Stimulated activated memory B cell treated with anti-CD40 and anti-IgM and Interleukin-4, amounts not matched to agents 10 μg/mL and 1 μg/mL and 100 μg/mL, for 72 hours (primary cell): ENCODE measurements around the gene PARP4.
A peak's percentile ranks its signal among the peaks of the same experiment; 100 is the strongest.
"Not testable (repeated sequence)": the region's sequence is repeated elsewhere in the genome, so short reads cannot be mapped to it uniquely, and the experiment has no call there.

ENCODE experiments used
- ATAC-seq: fragments of 150-1000 bp; cut with Tn5 transposase; 2 replicates; pipeline ENCODE4 v1.10.0; 2021
- H3K27ac Mint-ChIP-seq: one replicate; pipeline ENCODE4 v1.8.0; 2022; ENCODE audit warnings: mild to moderate bottlenecking, mixed read lengths
- H3K27me3 Mint-ChIP-seq: one replicate; pipeline ENCODE4 v1.8.0; 2022; ENCODE audit warnings: mixed read lengths
- H3K36me3 Mint-ChIP-seq: one replicate; pipeline ENCODE4 v1.8.0; 2022; ENCODE audit warnings: mixed read lengths
- H3K4me1 Mint-ChIP-seq: one replicate; pipeline ENCODE4 v1.8.0; 2022; ENCODE audit warnings: mixed read lengths
- H3K4me3 Mint-ChIP-seq: one replicate; pipeline ENCODE4 v1.8.0; 2022; ENCODE audit warnings: mild to moderate bottlenecking, moderate library complexity, mixed read lengths
- H3K9me3 Mint-ChIP-seq: one replicate; pipeline ENCODE4 v1.8.0; 2022; ENCODE audit warnings: mixed read lengths

PARP4 gene

DNA sequence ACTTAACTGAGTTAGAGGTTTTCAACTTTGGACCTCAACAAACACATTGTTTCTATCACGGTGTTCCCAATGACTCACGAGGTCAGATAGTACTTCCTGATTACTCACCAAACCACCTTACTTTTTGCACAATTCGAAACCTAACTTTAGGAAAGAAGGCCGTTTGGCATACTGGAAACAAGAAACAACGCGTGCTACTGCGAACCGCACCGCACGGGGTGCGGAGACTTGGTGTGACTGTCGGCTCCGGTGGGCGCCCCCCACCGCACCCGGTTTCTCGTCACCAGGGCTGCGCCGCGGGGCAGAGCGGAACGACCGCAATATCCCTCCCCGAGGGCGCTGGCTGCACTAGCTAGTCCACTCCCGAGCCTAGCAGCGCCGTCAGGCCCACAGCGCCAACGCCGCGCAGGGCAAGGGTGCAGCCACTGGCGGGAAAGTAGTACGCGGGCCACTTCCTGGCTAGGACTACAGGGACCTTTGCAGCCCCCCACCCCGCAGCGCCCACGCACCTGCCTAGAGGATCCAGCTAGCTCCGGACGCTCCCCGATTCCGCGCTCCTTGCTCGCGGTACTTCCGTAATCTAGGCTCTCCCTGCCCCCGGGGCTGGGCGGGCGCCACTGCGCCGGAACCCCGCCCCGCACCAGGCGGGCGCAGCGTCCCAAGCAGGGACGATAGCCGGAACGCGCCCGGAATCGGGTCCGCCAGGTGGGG is at the start of gene PARP4:
PARP4 (minus strand) TSS at position 582 of the 711 bp plus-strand sequence. CDS start 9,002 bp downstream, outside the sequence.
- H3K36me3 Mint-ChIP-seq: peaks cover 7% of the 10 kb centered on the region
- H3K27ac Mint-ChIP-seq: peak within 1 kb of the TSS; percentile 97
- H3K4me1 Mint-ChIP-seq: peaks cover 32% of the 10 kb centered on the region
- peak within 1 kb of the TSS; percentile 81 for H3K4me3 Mint-ChIP-seq
- no peaks in the 10 kb centered on the region for H3K27me3 Mint-ChIP-seq
- peak; percentile 89 for ATAC-seq
- no peaks in the 10 kb centered on the region for H3K9me3 Mint-ChIP-seq

DNA sequence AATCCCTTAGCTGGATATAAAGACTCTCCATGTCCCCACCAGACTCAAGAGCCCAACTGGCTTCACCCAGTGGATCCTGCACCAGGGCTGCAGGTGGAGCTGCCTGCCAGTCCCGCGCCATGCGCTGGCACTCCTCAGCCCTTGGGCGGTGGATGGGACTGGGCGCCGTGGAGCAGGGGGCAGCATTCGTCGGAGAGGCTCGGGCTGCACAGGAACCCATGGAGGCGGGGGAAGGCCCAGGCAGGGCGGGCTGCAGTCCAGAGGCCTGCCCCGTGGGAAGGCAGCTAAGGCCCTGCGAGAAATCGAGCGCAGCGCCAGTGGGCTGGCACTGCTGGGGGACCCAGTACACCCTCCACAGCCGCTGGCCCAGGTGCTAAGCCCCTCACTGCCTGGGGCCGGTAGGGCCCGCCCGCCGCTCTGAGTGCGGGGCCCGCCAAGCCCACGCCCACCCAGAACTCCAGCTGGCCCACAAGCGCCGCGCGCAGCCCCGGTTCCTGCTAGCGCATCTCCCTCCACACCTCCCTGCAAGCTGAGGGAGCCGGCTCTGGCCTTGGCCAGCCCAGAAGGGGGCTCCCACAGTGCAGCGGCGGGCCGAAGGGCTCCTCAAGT is 48.1 kb upstream of the PARP4 start:
- H3K9me3 Mint-ChIP-seq, H3K4me3 Mint-ChIP-seq, H3K27ac Mint-ChIP-seq, H3K36me3 Mint-ChIP-seq, ATAC-seq: not testable (repeated sequence)
- peaks cover 15% of the 10 kb centered on the region for H3K4me1 Mint-ChIP-seq
- peaks cover 42% of the 10 kb centered on the region for H3K27me3 Mint-ChIP-seq

- H3K27me3 Mint-ChIP-seq: peaks cover 46% of the 10 kb centered on the region
- H3K9me3 Mint-ChIP-seq, ATAC-seq, H3K4me3 Mint-ChIP-seq, H3K36me3 Mint-ChIP-seq, H3K27ac Mint-ChIP-seq, H3K4me1 Mint-ChIP-seq: not testable (repeated sequence)
Measured at GRCh38 chr13:24559431-24560218, 47.0 kb upstream of the PARP4 start.

DNA sequence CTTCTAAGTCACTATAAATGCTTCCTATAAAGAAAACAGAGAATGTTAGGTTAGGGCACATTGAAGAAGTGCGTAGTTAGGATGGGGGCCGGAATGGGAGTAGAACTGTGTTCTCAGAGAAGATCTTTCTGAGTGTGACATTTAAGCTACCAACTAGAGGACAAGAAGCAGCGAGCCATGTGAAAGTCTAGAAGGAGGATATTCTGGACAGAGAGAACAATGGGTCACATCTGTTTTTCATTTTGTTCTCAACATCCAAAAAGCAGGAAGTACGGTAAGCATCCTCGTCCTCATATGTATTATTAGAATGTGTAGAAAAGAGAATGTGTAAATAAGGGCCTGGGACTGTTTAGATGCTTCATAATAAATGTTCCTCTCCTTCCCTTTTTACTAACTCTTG is 44.5 kb upstream of the PARP4 start:
- H3K4me3 Mint-ChIP-seq: no peak overlapping the region
- peaks cover 4% of the 10 kb centered on the region for H3K9me3 Mint-ChIP-seq
- peaks cover 6% of the 10 kb centered on the region for H3K4me1 Mint-ChIP-seq
- H3K27ac Mint-ChIP-seq: no peak overlapping the region
- H3K27me3 Mint-ChIP-seq: peaks cover 66% of the 10 kb centered on the region
- H3K36me3 Mint-ChIP-seq: no peaks in the 10 kb centered on the region
- no peak for ATAC-seq

DNA sequence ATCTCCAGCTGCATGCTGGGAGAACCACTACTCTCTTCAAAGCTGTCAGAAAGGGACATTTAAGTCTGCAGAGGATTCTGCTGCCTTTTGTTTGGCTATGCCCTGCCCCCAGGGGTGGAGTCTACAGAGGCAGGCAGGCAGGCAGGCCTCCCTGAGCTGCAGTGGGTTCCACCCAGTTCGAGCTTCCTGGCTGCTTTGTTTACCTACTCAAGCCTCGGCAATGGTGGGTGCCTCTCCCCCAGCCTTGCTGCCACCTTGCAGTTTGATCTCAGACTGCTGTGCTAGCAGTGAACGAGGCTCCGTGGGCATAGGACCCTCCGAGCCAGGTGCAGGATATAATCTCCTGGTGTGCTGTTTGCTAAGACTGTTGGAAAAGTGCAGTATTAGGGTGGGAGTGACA is 41.3 kb upstream of the PARP4 start:
- H3K36me3 Mint-ChIP-seq, H3K27ac Mint-ChIP-seq: not testable (repeated sequence)
- H3K27me3 Mint-ChIP-seq: peaks cover 63% of the 10 kb centered on the region

DNA sequence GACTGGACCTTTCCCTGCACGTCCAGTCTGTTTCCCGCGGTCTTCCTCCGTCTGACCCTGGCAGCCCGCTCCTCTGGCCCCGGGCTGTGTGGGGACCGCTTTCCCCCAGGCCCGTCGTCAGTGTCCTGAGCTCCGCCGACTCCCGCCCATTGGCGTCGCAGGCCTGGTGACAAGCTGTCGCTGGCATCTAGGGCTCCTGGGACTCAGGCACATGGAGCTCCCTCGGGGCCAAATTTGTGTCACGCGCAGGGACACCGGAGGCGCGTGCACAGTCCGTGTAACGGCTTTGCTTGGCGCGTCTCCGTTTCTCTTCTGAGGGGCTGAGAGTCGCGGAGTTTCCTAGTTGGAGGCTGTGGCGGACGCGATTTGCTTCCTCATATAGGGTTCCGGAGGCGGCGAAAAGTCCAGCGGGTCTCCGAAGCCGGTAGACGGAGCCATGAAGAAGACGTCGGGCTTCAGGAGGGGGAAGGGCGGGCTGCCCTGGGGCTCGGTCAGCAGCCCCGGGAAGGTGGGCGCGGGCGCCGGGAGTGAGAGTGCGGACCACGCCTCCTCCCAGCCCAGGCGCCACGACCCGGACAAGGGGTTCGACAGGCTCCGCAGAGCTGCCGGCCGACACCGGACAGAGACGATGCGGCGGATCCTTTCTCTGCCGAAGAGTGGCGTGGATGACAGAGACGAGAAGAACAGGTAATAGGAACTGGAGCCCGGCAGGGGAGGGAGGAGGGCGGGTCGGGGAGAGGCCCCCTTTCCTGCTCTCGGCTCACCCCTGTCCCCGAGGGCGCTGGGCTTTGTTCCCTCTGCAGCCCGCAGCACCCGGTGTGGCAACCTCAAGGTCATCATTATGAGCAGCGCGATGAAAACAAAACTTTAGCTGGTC is 29.1 kb upstream of the PARP4 start:
- ATAC-seq: peak; percentile 59
- Mint-ChIP-seq H3K27me3 (peaks cover 64% of the 10 kb centered on the region), H3K4me3 (peak overlapping the region; percentile 79), H3K4me1 (peaks cover 15% of the 10 kb centered on the region)
- not testable (repeated sequence) for H3K9me3 Mint-ChIP-seq, H3K36me3 Mint-ChIP-seq, H3K27ac Mint-ChIP-seq

More for the DNA sequence above, 41.3 kb upstream of the PARP4 start:
- H3K4me1 Mint-ChIP-seq, H3K9me3 Mint-ChIP-seq, ATAC-seq, H3K4me3 Mint-ChIP-seq: not testable (repeated sequence)

DNA sequence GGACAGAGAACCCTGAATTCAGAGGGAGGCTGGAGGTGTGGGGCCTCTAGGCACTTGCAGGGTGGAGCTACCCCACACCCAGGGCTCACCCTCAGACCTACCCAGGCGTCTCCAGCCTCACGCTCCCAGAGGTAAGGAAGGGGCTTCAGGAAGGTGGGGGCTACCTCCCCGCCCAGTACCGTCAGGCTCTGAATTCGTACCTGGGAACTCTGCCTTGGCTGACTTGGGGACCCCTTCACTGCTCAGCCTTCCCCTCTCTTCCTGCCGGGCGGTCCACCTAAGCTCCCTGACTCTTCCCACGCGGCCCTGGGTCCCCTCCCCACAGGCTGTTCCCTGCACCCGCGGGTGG is 28.5 kb upstream of the PARP4 start:
- Mint-ChIP-seq H3K36me3 (peaks cover 5% of the 10 kb centered on the region), H3K27ac (no peak overlapping the region), H3K4me3 (peak overlapping the region; percentile 79), H3K9me3 (no peaks in the 10 kb centered on the region), H3K4me1 (peaks cover 15% of the 10 kb centered on the region), H3K27me3 (peaks cover 59% of the 10 kb centered on the region)
- no peak for ATAC-seq

GRCh38 chr13:24540236-24541126 is 27.9 kb upstream of the PARP4 start:
- H3K4me1 Mint-ChIP-seq: peaks cover 15% of the 10 kb centered on the region
- ATAC-seq: peak; percentile 22
- no peaks in the 10 kb centered on the region for H3K9me3 Mint-ChIP-seq
- no peak overlapping the region for H3K27ac Mint-ChIP-seq
- H3K36me3 Mint-ChIP-seq: peaks cover 5% of the 10 kb centered on the region
- no peak overlapping the region for H3K4me3 Mint-ChIP-seq
- peaks cover 54% of the 10 kb centered on the region for H3K27me3 Mint-ChIP-seq

GRCh38 chr13:24539500-24540165 is 27.1 kb upstream of the PARP4 start:
- Mint-ChIP-seq H3K9me3 (no peaks in the 10 kb centered on the region), H3K4me3 (no peak overlapping the region), H3K27ac (no peak overlapping the region), H3K27me3 (peaks cover 54% of the 10 kb centered on the region), H3K4me1 (peaks cover 15% of the 10 kb centered on the region), H3K36me3 (peaks cover 5% of the 10 kb centered on the region)
- ATAC-seq: no peak

- no peak for ATAC-seq
- Mint-ChIP-seq H3K4me3 (no peak overlapping the region), H3K27ac (no peak overlapping the region), H3K9me3 (no peaks in the 10 kb centered on the region), H3K4me1 (no peaks in the 10 kb centered on the region), H3K36me3 (no peaks in the 10 kb centered on the region), H3K27me3 (peaks cover 49% of the 10 kb centered on the region)
Measured at GRCh38 chr13:24529478-24529877, 16.9 kb upstream of the PARP4 start.

GRCh38 chr13:24528816-24529398 is 16.3 kb upstream of the PARP4 start:
- Mint-ChIP-seq H3K27ac (no peak overlapping the region), H3K27me3 (peaks cover 49% of the 10 kb centered on the region), H3K4me3 (no peak overlapping the region), H3K9me3 (no peaks in the 10 kb centered on the region), H3K4me1 (no peaks in the 10 kb centered on the region), H3K36me3 (no peaks in the 10 kb centered on the region)
- ATAC-seq: no peak

GRCh38 chr13:24527266-24527775 is 14.7 kb upstream of the PARP4 start:
- Mint-ChIP-seq H3K27me3 (peaks cover 35% of the 10 kb centered on the region), H3K4me3 (no peak overlapping the region), H3K36me3 (no peaks in the 10 kb centered on the region), H3K9me3 (no peaks in the 10 kb centered on the region), H3K4me1 (no peaks in the 10 kb centered on the region), H3K27ac (no peak overlapping the region)
- no peak for ATAC-seq

GRCh38 chr13:24520733-24521132 is 8.2 kb upstream of the PARP4 start:
- no peak for ATAC-seq
- Mint-ChIP-seq H3K4me3 (no peak overlapping the region), H3K27ac (no peak overlapping the region), H3K9me3 (no peaks in the 10 kb centered on the region), H3K4me1 (no peaks in the 10 kb centered on the region), H3K27me3 (no peaks in the 10 kb centered on the region), H3K36me3 (no peaks in the 10 kb centered on the region)
